Mesenchymal stem cell (in vitro differentiated cells and primary cell): ENCODE results near the gene SLC66A2.

Experiments
- DNase-seq: peaks from one replicate; pipeline ENCODE4 v3.0.0-alpha.2; 2013
- H2AFZ ChIP-seq: one replicate; pipeline ENCODE4 v1.6.1; 2013; ENCODE audit warnings: low read depth, mild to moderate bottlenecking, control low read depth, inconsistent platforms, low read length, moderate library complexity
- H2AK5ac ChIP-seq: 2 replicates; pipeline ENCODE4 v1.6.1; 2013; ENCODE audit warnings: low read length, moderate library complexity, mild to moderate bottlenecking, inconsistent platforms; ENCODE audit not compliant: severe bottlenecking
- H2BK120ac ChIP-seq: one replicate; pipeline ENCODE4 v1.6.1; 2013; ENCODE audit warnings: low read depth, mild to moderate bottlenecking, inconsistent platforms, low read length, moderate library complexity
- H2BK12ac ChIP-seq, 2 experiments: one replicate each; pipeline ENCODE4 v1.6.1; 2013; ENCODE audit warnings: inconsistent platforms in 2 of 2, low read length in 2 of 2, mild to moderate bottlenecking in 2 of 2, moderate library complexity in 2 of 2, control low read depth in 1 of 2
- H2BK15ac ChIP-seq: one replicate; pipeline ENCODE4 v1.6.1; 2013; ENCODE audit warnings: mild to moderate bottlenecking, low read depth, inconsistent platforms; ENCODE audit not compliant: poor library complexity, severe bottlenecking
- H2BK5ac ChIP-seq: 2 replicates; pipeline ENCODE4 v1.6.1; 2013; ENCODE audit warnings: low read depth, mild to moderate bottlenecking, low read length, control low read depth, inconsistent platforms; ENCODE audit not compliant: poor library complexity, severe bottlenecking
- H3K14ac ChIP-seq, 2 experiments: one replicate each; pipeline ENCODE4 v1.6.1; 2013; ENCODE audit warnings: inconsistent platforms in 2 of 2, low read length in 2 of 2, control low read depth in 1 of 2, mild to moderate bottlenecking in 1 of 2, moderate library complexity in 1 of 2
- H3K18ac ChIP-seq, 2 experiments: one replicate each; pipeline ENCODE4 v1.6.1; 2013; ENCODE audit warnings: inconsistent platforms in 2 of 2, low read length in 2 of 2, control low read depth in 1 of 2, low read depth in 1 of 2, mild to moderate bottlenecking in 1 of 2
- H3K23ac ChIP-seq, 2 experiments: one replicate each; pipeline ENCODE4 v1.6.1; 2013; ENCODE audit warnings: inconsistent platforms in 2 of 2, low read length in 2 of 2, mild to moderate bottlenecking in 2 of 2, moderate library complexity in 2 of 2, control low read depth in 1 of 2
- H3K27ac ChIP-seq: 2 replicates; pipeline ENCODE4 v1.5.1; 2013; ENCODE audit warnings: mild to moderate bottlenecking, moderate library complexity, low read length, control low read depth, inconsistent platforms; ENCODE audit not compliant: poor library complexity, severe bottlenecking
- H3K27me3 ChIP-seq, 2 experiments: 2 replicates each; pipeline versions ENCODE4 v1.6.1 to v1.7.0; 2013; ENCODE audit warnings: low read length in 2 of 2, mild to moderate bottlenecking in 2 of 2, moderate library complexity in 2 of 2, control low read depth in 1 of 2, inconsistent platforms in 1 of 2; ENCODE audit not compliant: control insufficient read depth in 1 of 2, insufficient read depth in 1 of 2
- H3K36me3 ChIP-seq, 2 experiments: 2 replicates each; pipeline versions ENCODE4 v1.6.1 to v1.7.0; 2013; ENCODE audit warnings: low read length in 2 of 2, control low read depth in 1 of 2, inconsistent platforms in 1 of 2, low read depth in 1 of 2, mild to moderate bottlenecking in 1 of 2; ENCODE audit not compliant: insufficient read depth in 2 of 2, control insufficient read depth in 1 of 2
- H3K4ac ChIP-seq, 2 experiments: one replicate each; pipeline ENCODE4 v1.6.1; 2013; ENCODE audit warnings: inconsistent platforms in 2 of 2, low read length in 2 of 2, mild to moderate bottlenecking in 2 of 2, moderate library complexity in 2 of 2, control low read depth in 1 of 2, low read depth in 1 of 2
- H3K4me1 ChIP-seq: 2 replicates; pipeline ENCODE4 v1.6.1; 2013; ENCODE audit warnings: low read depth, low read length, control low read depth; ENCODE audit not compliant: control insufficient read depth, insufficient read depth
- H3K4me2 ChIP-seq: 2 replicates; pipeline ENCODE4 v1.6.1; 2013; ENCODE audit warnings: low read length, mild to moderate bottlenecking, inconsistent platforms; ENCODE audit not compliant: poor library complexity, severe bottlenecking
- H3K4me3 ChIP-seq, 2 experiments: 2 replicates each; pipeline versions ENCODE4 v1.5.1 to v1.7.0; 2013; ENCODE audit warnings: low read length in 2 of 2, mild to moderate bottlenecking in 2 of 2, control low read depth in 1 of 2, low read depth in 1 of 2; ENCODE audit not compliant: insufficient read depth in 1 of 2
- H3K79me1 ChIP-seq: replicated peaks from 2 replicates; pipeline ENCODE4 v1.6.1; 2013; ENCODE audit warnings: mild to moderate bottlenecking, control low read depth, low read length, inconsistent platforms; ENCODE audit not compliant: poor library complexity, severe bottlenecking
- H3K9ac ChIP-seq: 2 replicates; pipeline ENCODE4 v1.7.0; 2013; ENCODE audit warnings: mild to moderate bottlenecking, low read length, moderate library complexity
- H3K9me3 ChIP-seq: 2 replicates; pipeline ENCODE4 v1.7.0; 2013; ENCODE audit warnings: mild to moderate bottlenecking, low read length; ENCODE audit not compliant: control insufficient read depth
- H4K8ac ChIP-seq: one replicate; pipeline ENCODE4 v1.6.1; 2013; ENCODE audit warnings: inconsistent platforms, mild to moderate bottlenecking, low read length, moderate library complexity
- H4K91ac ChIP-seq: one replicate; pipeline ENCODE4 v1.6.1; 2013; ENCODE audit warnings: mild to moderate bottlenecking, low read length, inconsistent platforms
- WGBS: methylation state at CpG from one replicate; pipeline ENCODE4 v1.1.7; 2013; ENCODE audit warnings: mixed read lengths; 5-methylcytosine and 5-hydroxymethylcytosine counted together

The SLC66A2 gene

DNA sequence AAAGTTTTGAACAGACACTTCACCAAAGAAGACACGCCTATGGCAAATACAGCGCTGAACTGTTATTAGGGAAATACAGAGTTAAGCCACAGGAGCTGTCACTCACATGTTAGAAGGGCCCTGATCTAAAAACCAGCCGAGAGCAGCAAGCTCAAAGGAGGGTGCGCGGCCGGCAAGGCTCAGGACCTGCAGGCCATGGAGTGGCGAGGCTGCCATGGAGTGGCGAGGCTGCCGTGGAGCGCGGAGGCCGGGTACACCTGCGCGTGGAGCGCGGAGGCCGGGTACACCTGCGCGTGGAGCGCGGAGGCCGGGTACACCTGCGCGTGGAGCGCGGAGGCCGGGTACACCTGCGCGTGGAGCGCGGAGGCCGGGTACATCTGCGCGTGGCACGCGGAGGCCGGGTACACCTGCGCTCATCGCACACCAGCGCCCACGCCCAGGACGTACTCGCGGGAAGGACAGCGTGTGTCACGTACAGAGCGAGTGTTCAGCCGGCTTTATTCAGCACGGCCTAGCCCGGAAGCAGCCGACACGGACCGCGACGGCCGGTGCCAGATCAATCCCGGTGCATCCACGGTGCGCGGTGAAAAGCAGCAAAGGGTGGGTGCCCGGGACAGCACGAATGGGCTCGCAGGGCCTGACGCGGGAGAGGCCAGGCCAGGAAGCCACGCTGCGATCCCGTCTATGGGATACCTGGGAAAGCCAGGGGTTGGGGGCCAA lies 68.8 kb downstream of the SLC66A2 start:
- Histone ChIP-seq H3K9ac (no peak overlapping the region), H3K4me1 (no peaks in the 10 kb centered on the region), H3K9me3 (peaks cover 7% of the 10 kb centered on the region), H2BK12ac (no peak overlapping the region), H3K27ac (no peak overlapping the region), H3K4ac (no peak overlapping the region), H2AFZ (no peak overlapping the region), H4K91ac (no peak overlapping the region), H3K27me3 (no peaks in the 10 kb centered on the region), H3K79me1 (no peaks in the 10 kb centered on the region), H3K36me3 (no peaks in the 10 kb centered on the region), H2BK5ac (no peak overlapping the region), H3K4me3 (no peak overlapping the region), H3K18ac (no peak overlapping the region), H3K23ac (no peak overlapping the region), H2BK120ac (no peak overlapping the region), H3K14ac (no peak overlapping the region), H4K8ac (no peak overlapping the region), H2AK5ac (no peak overlapping the region), H3K4me2 (no peak overlapping the region), H2BK15ac (no peak overlapping the region)
- no peak for DNase-seq
- 96% methylated on average over 65 of the region's 68 CpGs for WGBS

DNA sequence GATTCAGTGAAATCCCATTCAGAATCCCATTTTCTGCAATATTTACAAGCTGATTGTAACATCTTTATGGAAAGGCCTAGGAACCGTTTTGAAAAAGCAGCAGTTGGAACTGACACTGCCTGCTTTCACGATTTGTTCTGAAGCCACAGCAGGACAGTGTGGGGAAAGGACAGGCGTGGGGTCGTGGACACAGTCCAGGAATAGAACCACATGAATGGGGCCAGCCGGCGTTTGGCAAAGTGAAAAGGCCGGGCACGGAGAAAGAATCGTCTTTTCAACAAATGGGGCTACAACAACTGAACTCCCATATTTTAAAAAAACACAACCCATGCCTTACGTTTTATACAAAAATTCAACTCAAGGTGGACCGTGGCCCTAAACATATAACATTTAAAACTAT lies 69.8 kb downstream of the SLC66A2 start:
- peaks cover 0 to 9% of the 10 kb centered on the region in 2 experiments for H3K27me3 ChIP-seq
- H2AFZ ChIP-seq: no peak overlapping the region
- no peak overlapping the region for H2BK12ac ChIP-seq
- no peak overlapping the region for H3K4me2 ChIP-seq
- no peak overlapping the region for H3K18ac ChIP-seq
- no peak overlapping the region for H3K4ac ChIP-seq
- no peak overlapping the region for H3K27ac ChIP-seq
- no peaks in the 10 kb centered on the region for H3K79me1 ChIP-seq
- no peak overlapping the region for H2BK5ac ChIP-seq
- H2AK5ac ChIP-seq: no peak overlapping the region
- DNase-seq: no peak
- H3K9me3 ChIP-seq: peaks cover 7% of the 10 kb centered on the region
- 86% methylated on average over 8 of the region's 11 CpGs for WGBS
- H3K14ac ChIP-seq: no peak overlapping the region
- H3K9ac ChIP-seq: no peak overlapping the region
- H4K8ac ChIP-seq: no peak overlapping the region
- H2BK120ac ChIP-seq: no peak overlapping the region
- no peak overlapping the region for H4K91ac ChIP-seq
- no peak overlapping the region for H3K4me3 ChIP-seq
- H3K36me3 ChIP-seq: no peaks in the 10 kb centered on the region
- H2BK15ac ChIP-seq: no peak overlapping the region
- H3K4me1 ChIP-seq: peaks cover 1% of the 10 kb centered on the region
- H3K23ac ChIP-seq: no peak overlapping the region

DNA sequence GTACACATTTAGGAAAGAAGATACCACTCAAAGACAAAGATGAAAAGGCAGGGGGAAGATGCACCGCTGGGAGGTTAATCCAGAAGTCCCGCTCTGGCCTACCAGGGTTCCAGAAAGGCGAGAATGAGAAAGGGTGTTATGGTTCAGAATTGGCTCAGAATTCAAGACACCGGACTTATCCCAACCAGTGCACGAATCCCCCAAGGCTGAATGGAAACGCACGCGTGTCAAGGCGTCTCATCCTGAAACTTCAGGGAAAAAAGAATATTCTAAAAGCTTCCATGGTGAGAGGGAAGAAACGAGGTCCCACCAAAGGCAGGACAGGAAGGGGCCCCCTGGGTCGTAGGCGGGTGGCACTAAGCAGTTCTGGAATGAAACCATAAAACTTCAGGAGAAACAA lies 71.9 kb downstream of the SLC66A2 start:
- no peak overlapping the region for H2BK12ac ChIP-seq

DNA sequence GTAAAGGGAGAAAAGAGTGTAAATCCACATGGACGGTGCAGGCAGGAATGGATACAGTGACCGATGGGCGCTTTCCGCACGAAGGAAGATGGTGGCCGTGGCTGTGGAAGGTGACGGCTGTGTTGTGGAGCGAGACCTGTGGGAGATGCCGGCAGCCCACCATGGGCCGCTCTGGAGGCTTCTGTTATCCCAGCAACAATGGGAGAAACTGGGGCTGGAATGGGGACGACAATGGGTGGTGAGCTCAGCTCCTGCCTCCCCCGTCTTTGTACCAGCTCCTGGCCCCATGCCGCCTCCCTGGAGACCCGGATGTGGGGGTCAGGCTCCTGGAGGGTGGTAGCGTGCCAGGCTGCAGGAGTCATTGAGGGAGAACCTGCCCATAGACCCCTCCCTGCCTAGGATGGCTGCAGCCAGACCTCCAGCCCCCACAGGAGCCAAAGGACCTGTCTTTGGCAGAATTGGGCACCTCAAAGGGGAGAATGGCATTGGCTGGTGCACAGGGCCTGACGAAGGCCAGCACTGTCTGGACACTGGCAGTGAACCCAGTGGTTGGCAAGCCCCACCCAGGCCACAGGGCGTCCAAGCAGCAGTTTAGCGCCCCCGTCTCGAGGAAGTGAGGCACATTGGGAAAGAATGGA lies 72.6 kb downstream of the SLC66A2 start:
- H3K23ac ChIP-seq: no peak overlapping the region
- no peak overlapping the region for H2AFZ ChIP-seq
- no peak overlapping the region for H3K27ac ChIP-seq
- no peak overlapping the region for H3K18ac ChIP-seq
- no peak overlapping the region for H4K91ac ChIP-seq
- H3K79me1 ChIP-seq: no peaks in the 10 kb centered on the region
- no peak overlapping the region for H2BK120ac ChIP-seq
- peaks cover 1% of the 10 kb centered on the region for H3K4me1 ChIP-seq
- no peak overlapping the region for H3K9ac ChIP-seq
- no peak overlapping the region for H2BK12ac ChIP-seq
- H2AK5ac ChIP-seq: no peak overlapping the region
- H2BK5ac ChIP-seq: no peak overlapping the region
- no peak overlapping the region for H3K4ac ChIP-seq
- no peak overlapping the region for H3K4me3 ChIP-seq
- no peak overlapping the region for H3K14ac ChIP-seq
- H3K27me3 ChIP-seq: peaks cover 0 to 36% of the 10 kb centered on the region in 2 experiments
- no peak for DNase-seq
- no peaks in the 10 kb centered on the region for H3K36me3 ChIP-seq
- whole genome bisulfite sequencing: 84% methylated on average over 20 of the region's 20 CpGs
- peaks cover 7% of the 10 kb centered on the region for H3K9me3 ChIP-seq
- no peak overlapping the region for H3K4me2 ChIP-seq
- no peak overlapping the region for H2BK15ac ChIP-seq
- H4K8ac ChIP-seq: no peak overlapping the region

More for the DNA sequence above, 71.9 kb downstream of the SLC66A2 start:
- H3K79me1 ChIP-seq: no peaks in the 10 kb centered on the region
- no peak overlapping the region for H3K18ac ChIP-seq
- no peak overlapping the region for H3K4me2 ChIP-seq
- H3K27ac ChIP-seq: no peak overlapping the region
- H2BK5ac ChIP-seq: no peak overlapping the region
- H2BK15ac ChIP-seq: no peak overlapping the region
- H3K14ac ChIP-seq: no peak overlapping the region
- H3K4me1 ChIP-seq: peaks cover 1% of the 10 kb centered on the region
- H2AFZ ChIP-seq: no peak overlapping the region
- no peak overlapping the region for H3K9ac ChIP-seq
- no peak overlapping the region for H3K4ac ChIP-seq
- H2AK5ac ChIP-seq: no peak overlapping the region
- WGBS: 88% methylated on average over 12 of the region's 12 CpGs
- peaks cover 0 to 29% of the 10 kb centered on the region in 2 experiments for H3K27me3 ChIP-seq
- H3K9me3 ChIP-seq: peaks cover 7% of the 10 kb centered on the region
- H4K91ac ChIP-seq: no peak overlapping the region
- H2BK120ac ChIP-seq: no peak overlapping the region
- no peak overlapping the region for H3K23ac ChIP-seq
- H4K8ac ChIP-seq: no peak overlapping the region
- no peak overlapping the region for H3K4me3 ChIP-seq
- DNase-seq: no peak
- H3K36me3 ChIP-seq: no peaks in the 10 kb centered on the region
